AG09309 (cell line): ENCODE results near the gene MRPL50.

Experiments used
- DNase-seq: peaks from one replicate; pipeline ENCODE4 v3.0.0-alpha.2; 2010; ENCODE audit warnings: low read depth
- H3K4me3 ChIP-seq: 2 replicates; pipeline ENCODE4 v1.5.1; 2011; ENCODE audit warnings: mild to moderate bottlenecking, low read depth, low read length, moderate library complexity; ENCODE audit not compliant: control insufficient read depth
- CTCF ChIP-seq: IDR thresholded peaks from 2 replicates; pipeline ENCODE4 v1.5.1; 2011; ENCODE audit warnings: mild to moderate bottlenecking, low read depth, low read length, inconsistent platforms; ENCODE audit not compliant: insufficient read depth, control insufficient read depth; ENCODE audit errors: missing control alignments

The MRPL50 gene

GRCh38 chr9:101414839-101415238 is 16.4 kb upstream of the MRPL50 start:
- H3K4me3 ChIP-seq: no peak overlapping the region
- TF ChIP-seq CTCF: no peak
- DNase-seq: no peak

GRCh38 chr9:101409079-101409477 is 10.7 kb upstream of the MRPL50 start:
- H3K4me3 ChIP-seq: no peak overlapping the region
- no peak for TF ChIP-seq CTCF
- no peak for DNase-seq

GRCh38 chr9:101408374-101409078 is 10.1 kb upstream of the MRPL50 start:
- no peak for DNase-seq
- no peak overlapping the region for H3K4me3 ChIP-seq
- no peak for TF ChIP-seq CTCF

- no peak overlapping the region for H3K4me3 ChIP-seq
- TF ChIP-seq CTCF: no peak
Measured at GRCh38 chr9:101403516-101404285, 5.3 kb upstream of the MRPL50 start.

GRCh38 chr9:101400120-101400519 is 1.7 kb upstream of the MRPL50 start:
- TF ChIP-seq CTCF: no peak
- DNase-seq: no peak
- H3K4me3 ChIP-seq: peak overlapping the region; percentile 12

More at GRCh38 chr9:101403516-101404285, 5.3 kb upstream of the MRPL50 start:
- DNase-seq: no peak

GRCh38 chr9:101399643-101399970 is 1.2 kb upstream of the MRPL50 start:
- peak overlapping the region; percentile 82 for H3K4me3 ChIP-seq
- no peak for DNase-seq
- no peak for TF ChIP-seq CTCF
